DLD1 (cell line): ENCODE measurements around the gene CIDEA.

ENCODE experiments used
- in situ Hi-C: cut with HindIII; loops from 2 replicates; pipeline ENCODE4 v1.10.0; 2017; ENCODE audit warnings: low sequenced_read_pairs

The CIDEA gene

GRCh38 chr18:12238826-12239225 lies 15.3 kb upstream of the CIDEA start:
- in situ Hi-C loops = no loop called here

GRCh38 chr18:12239431-12239830 lies 14.7 kb upstream of the CIDEA start:
- in situ Hi-C loops = no loop called here

- in situ Hi-C loops = loop anchor here (10.0 kb wide), 1 partner anchor 138 kb away; no protein-coding TSS in a partner anchor
Observed at GRCh38 chr18:12242658-12243260, 11.4 kb upstream of the CIDEA start.

GRCh38 chr18:12243272-12243671 lies 10.9 kb upstream of the CIDEA start:
- in situ Hi-C loops = loop anchor here (10.0 kb wide), 1 partner anchor 138 kb away; no protein-coding TSS in a partner anchor

- in situ Hi-C loops = loop anchor here (10.0 kb wide), 1 partner anchor 141 kb away; no protein-coding TSS in a partner anchor
Observed at GRCh38 chr18:12245793-12246135, 8.4 kb upstream of the CIDEA start.

GRCh38 chr18:12246849-12247808 lies 7.0 kb upstream of the CIDEA start:
- in situ Hi-C loops = loop anchor here (10.0 kb wide), 1 partner anchor 142 kb away; no protein-coding TSS in a partner anchor

GRCh38 chr18:12247946-12248345 lies 6.2 kb upstream of the CIDEA start:
- in situ Hi-C loops = loop anchor here (10.0 kb wide), 1 partner anchor 143 kb away; no protein-coding TSS in a partner anchor

GRCh38 chr18:12248926-12249720 lies 5.0 kb upstream of the CIDEA start:
- in situ Hi-C loops = loop anchor here (10.0 kb wide), 1 partner anchor 144 kb away; no protein-coding TSS in a partner anchor

- in situ Hi-C loops = no loop called here
Observed at GRCh38 chr18:12251311-12251710, 2.9 kb upstream of the CIDEA start.

GRCh38 chr18:12252061-12252460 lies 2.1 kb upstream of the CIDEA start:
- in situ Hi-C loops = no loop called here

- in situ Hi-C loops = no loop called here
Observed at GRCh38 chr18:12253027-12253426, 1.1 kb upstream of the CIDEA start.

- in situ Hi-C loops = no loop called here
Observed at GRCh38 chr18:12253663-12254135, 462 bp upstream of the CIDEA start.

- in situ Hi-C loops = no loop called here
Observed at GRCh38 chr18:12254820-12255511, 805 bp downstream of the CIDEA start.

- in situ Hi-C loops = no loop called here
Observed at GRCh38 chr18:12255626-12256026, 1.5 kb downstream of the CIDEA start.

- in situ Hi-C loops = no loop called here
Observed at GRCh38 chr18:12256951-12257350, 2.8 kb downstream of the CIDEA start.

- in situ Hi-C loops = no loop called here
Observed at GRCh38 chr18:12257996-12258718, 4.0 kb downstream of the CIDEA start.

GRCh38 chr18:12258719-12259705 lies 4.9 kb downstream of the CIDEA start:
- in situ Hi-C loops = no loop called here

GRCh38 chr18:12262748-12263147 lies 8.6 kb downstream of the CIDEA start:
- in situ Hi-C loops = no loop called here
